Endothelial cell of umbilical vein (primary cell): ENCODE data around the gene HDAC4. TPM values are rescaled to one million over a fixed set of nuclear protein-coding genes. Genes with fewer than 3 reads are reported as not detected.

Experiments
- BruUV-seq: library from RNA; stranded (reverse); fragments of 400-500 nt; replicated peaks from 2 replicates; lab custom pipeline; 2021; lab: Mats Ljungman, UMichigan
- CTCF ChIA-PET: fragments of 300-600, 350-600 bp; sonication (Branson Sonifier 250); formaldehyde crosslinking; loops from one replicate; lab custom pipeline; 2021; ENCODE audit warnings: antibody characterized with exemption, inconsistent platforms; lab: Charles Lee
- POLR2A ChIA-PET: fragments of 300-600, 350-600 bp; sonication (Branson Sonifier 250); formaldehyde crosslinking; loops from one replicate; lab custom pipeline; 2021; ENCODE audit warnings: antibody characterized with exemption, inconsistent platforms; lab: Charles Lee
- DNase-seq: peaks from one replicate; pipeline ENCODE4 v3.0.0-alpha.2; 2011; ENCODE audit warnings: low read depth, low spot score
- FAIRE-seq: peaks from 2 replicates; lab custom pipeline; 2011; peaks lifted over from hg19 to GRCh38; lab: Jason Lieb, UNC
- H2AFZ ChIP-seq: 2 replicates; pipeline ENCODE4 v1.6.0; 2012; ENCODE audit warnings: low read depth, low read length, control low read depth, inconsistent platforms
- H3K27ac ChIP-seq: 2 replicates; pipeline ENCODE4 v1.5.1; 2011; ENCODE audit warnings: low read depth, mild to moderate bottlenecking, control low read depth, low read length, moderate library complexity; ENCODE audit not compliant: insufficient read depth
- H3K27me3 ChIP-seq, 2 experiments: 2 replicates each; pipeline versions ENCODE4 v1.6.0 to v1.6.1; 2011; ENCODE audit warnings: low read length in 2 of 2, mixed read lengths in 1 of 2; ENCODE audit not compliant: control insufficient read depth in 2 of 2, insufficient read depth in 2 of 2
- H3K36me3 ChIP-seq, 2 experiments: 2 replicates in 1 of 2; 3 replicates in 1 of 2; pipeline ENCODE4 v1.5.1; 2011; ENCODE audit warnings: low read length in 2 of 2, mild to moderate bottlenecking in 1 of 2, moderate library complexity in 1 of 2; ENCODE audit not compliant: control insufficient read depth in 2 of 2, insufficient read depth in 2 of 2; ENCODE audit errors: extremely low read depth in 1 of 2
- H3K4me1 ChIP-seq: 3 replicates; pipeline ENCODE4 v1.5.1; 2011; ENCODE audit warnings: mild to moderate bottlenecking, low read length; ENCODE audit not compliant: control insufficient read depth, insufficient read depth; ENCODE audit errors: extremely low read depth
- H3K4me2 ChIP-seq: 2 replicates; pipeline ENCODE4 v1.6.1; 2011; ENCODE audit warnings: low read length, control low read depth, mixed read lengths; ENCODE audit not compliant: insufficient read depth
- H3K4me3 ChIP-seq, 3 experiments: fragments of 200-600 bp in 1 of 3; sonication (generic), shearing (Covaris generic) in 1 of 3; replicated peaks in 1 of 3; 2 replicates each; pipeline ENCODE4 v1.5.1; 2011 to 2016; ENCODE audit warnings: control low read depth in 3 of 3, low read length in 3 of 3, mild to moderate bottlenecking in 2 of 3, inconsistent platforms in 1 of 3, low read depth in 1 of 3, moderate library complexity in 1 of 3; ENCODE audit not compliant: insufficient read depth in 1 of 3
- H3K79me2 ChIP-seq: 2 replicates; pipeline ENCODE4 v1.6.0; 2012; ENCODE audit warnings: low read length, inconsistent platforms; ENCODE audit not compliant: control insufficient read depth, insufficient read depth
- H3K9ac ChIP-seq: replicated peaks from 2 replicates; pipeline ENCODE3; 2011; ENCODE audit warnings: low read length, control low read depth; ENCODE audit not compliant: insufficient read depth; ENCODE audit errors: extremely low read depth
- H3K9me1 ChIP-seq: replicated peaks from 3 replicates; pipeline ENCODE4 v1.6.0; 2011; ENCODE audit warnings: mild to moderate bottlenecking, low read length; ENCODE audit not compliant: control insufficient read depth, insufficient read depth; ENCODE audit errors: extremely low read depth
- H3K9me3 ChIP-seq: replicated peaks from 2 replicates; pipeline ENCODE4 v1.5.1; 2012; ENCODE audit warnings: low read length, inconsistent platforms; ENCODE audit not compliant: control insufficient read depth, insufficient read depth
- H4K20me1 ChIP-seq: replicated peaks from 2 replicates; pipeline ENCODE3; 2011; ENCODE audit warnings: mild to moderate bottlenecking, low read length; ENCODE audit not compliant: control insufficient read depth, insufficient read depth; ENCODE audit errors: extremely low read depth
- EZH2 ChIP-seq: IDR thresholded peaks from 2 replicates; pipeline ENCODE4 v1.6.1; 2012; ENCODE audit warnings: borderline replicate concordance, low read depth, mild to moderate bottlenecking, moderate library complexity, low read length, inconsistent platforms; ENCODE audit not compliant: severe bottlenecking
- FOS ChIP-seq: IDR thresholded peaks from 2 replicates; pipeline ENCODE4 v1.6.1; 2011; ENCODE audit warnings: mild to moderate bottlenecking, low read length, moderate library complexity, borderline replicate concordance; ENCODE audit not compliant: insufficient read depth
- GATA2 ChIP-seq: IDR thresholded peaks from 2 replicates; pipeline ENCODE4 v1.7.0; 2011; ENCODE audit warnings: low read depth, mild to moderate bottlenecking, moderate library complexity, mixed read lengths, low read length; ENCODE audit not compliant: insufficient read length, insufficient read depth
- JUN ChIP-seq: IDR thresholded peaks from 2 replicates; pipeline ENCODE4 v1.6.1; 2011; ENCODE audit warnings: borderline replicate concordance, low read depth; ENCODE audit not compliant: insufficient read length, insufficient read depth
- MYC ChIP-seq: IDR thresholded peaks from one replicate; pipeline ENCODE4 v1.6.1; 2011; ENCODE audit warnings: mild to moderate bottlenecking, low read depth, low read length
- POLR2A ChIP-seq: IDR thresholded peaks from 2 replicates; pipeline ENCODE4 v1.6.1; 2012; ENCODE audit warnings: low read depth, mild to moderate bottlenecking, control low read depth, low read length
- POLR2AphosphoS5 ChIP-seq: IDR thresholded peaks from 2 replicates; pipeline ENCODE4 v1.6.1; 2012; ENCODE audit warnings: low read depth, mild to moderate bottlenecking, control low read depth, low read length, moderate library complexity; ENCODE audit not compliant: insufficient read depth
- dilution Hi-C: fragments of 300-500 bp; cut with MboI; formaldehyde crosslinking; loops from one replicate; pipeline ENCODE4 v1.15.0; 2019; ENCODE audit warnings: low sequenced_read_pairs; ENCODE audit not compliant: extremely low pct_ligation_motif_present
- intact Hi-C: fragments of 100-400 bp; cut with micrococcal nuclease; formaldehyde crosslinking; loops from one replicate; pipeline ENCODE4 v1.10.0; 2022
- polyA plus RNA-seq, 4 experiments: library from polyadenylated mRNA; depleted of rRNA in 3 of 4; stranded (reverse) in 3 of 4; unstranded in 1 of 4; fragments of >200 nt; gene quantifications; 2 replicates each; pipeline versions ENCODE4 v1.2.1 to v1.2.3, GENCODE V29; 2011 to 2012; ENCODE audit warnings: missing spikeins in 1 of 4
- total RNA-seq: library from RNA; stranded (reverse); gene quantifications from 2 replicates; pipeline ENCODE4 v1.2.3, GENCODE V29; 2021
- TF ChIP-seq, protein P1 (sequence below): IDR thresholded peaks from 2 replicates; pipeline ENCODE4 v1.6.1; 2011; ENCODE audit not compliant: insufficient read depth, insufficient read length
- TF ChIP-seq, protein P2 (sequence below), 2 donors: IDR thresholded peaks; 1 replicate in 1 of 2; 2 replicates in 1 of 2; pipeline ENCODE4 v1.5.1; 2011; ENCODE audit warnings: low read length in 2 of 2, mild to moderate bottlenecking in 2 of 2, moderate library complexity in 2 of 2, control low read depth in 1 of 2, inconsistent platforms in 1 of 2, low read depth in 1 of 2; ENCODE audit not compliant: insufficient read depth in 1 of 2; ENCODE audit errors: extremely low read depth in 1 of 2

The HDAC4 gene
- total and polyA plus RNA-seq, 2 donors (not counting 3 experiments of a cell fraction or from before 2014, with no cell fraction given) = 13.4 to 33.0 TPM

DNA sequence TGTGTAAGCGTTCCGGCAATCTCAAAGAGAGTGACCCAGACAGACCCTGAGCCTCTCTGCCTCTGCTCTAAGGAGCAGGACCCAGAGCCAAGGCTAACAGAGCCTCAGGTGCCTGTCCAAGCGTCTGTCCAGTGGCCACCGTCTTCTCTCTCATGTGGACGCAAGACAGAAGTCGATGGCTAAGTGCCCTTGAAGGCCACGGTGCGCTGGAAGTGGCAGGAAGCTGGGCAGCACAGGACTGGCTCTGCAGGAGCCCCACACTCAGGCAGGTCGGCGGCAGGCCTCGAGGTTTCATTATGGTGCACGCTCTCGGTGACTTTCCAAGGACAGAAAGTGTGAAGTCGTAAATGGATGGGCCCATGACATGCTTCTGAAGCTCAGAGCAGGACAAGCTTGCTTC is 49.1 kb downstream of the HDAC4 start:
- intact Hi-C loops (loop anchor here (5.0 kb wide), 1 partner anchor 84 kb away; no protein-coding TSS in a partner anchor), dilution Hi-C loops (no loop called here)
- ChIA-PET POLR2A (no interaction called here), CTCF (no interaction called here)
- no peaks in the 10 kb centered on the region for H3K4me1 ChIP-seq
- H3K4me3 ChIP-seq = no peak overlapping the region
- TF ChIP-seq FOS (no peak), MYC (no peak), JUN (no peak), GATA2 (no peak), POLR2A (no peak), POLR2AphosphoS5 (no peak), EZH2 (no peak)
- TF ChIP-seq, protein P1, sequence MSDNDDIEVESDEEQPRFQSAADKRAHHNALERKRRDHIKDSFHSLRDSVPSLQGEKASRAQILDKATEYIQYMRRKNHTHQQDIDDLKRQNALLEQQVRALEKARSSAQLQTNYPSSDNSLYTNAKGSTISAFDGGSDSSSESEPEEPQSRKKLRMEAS = no peak
- TF ChIP-seq, protein P2, sequence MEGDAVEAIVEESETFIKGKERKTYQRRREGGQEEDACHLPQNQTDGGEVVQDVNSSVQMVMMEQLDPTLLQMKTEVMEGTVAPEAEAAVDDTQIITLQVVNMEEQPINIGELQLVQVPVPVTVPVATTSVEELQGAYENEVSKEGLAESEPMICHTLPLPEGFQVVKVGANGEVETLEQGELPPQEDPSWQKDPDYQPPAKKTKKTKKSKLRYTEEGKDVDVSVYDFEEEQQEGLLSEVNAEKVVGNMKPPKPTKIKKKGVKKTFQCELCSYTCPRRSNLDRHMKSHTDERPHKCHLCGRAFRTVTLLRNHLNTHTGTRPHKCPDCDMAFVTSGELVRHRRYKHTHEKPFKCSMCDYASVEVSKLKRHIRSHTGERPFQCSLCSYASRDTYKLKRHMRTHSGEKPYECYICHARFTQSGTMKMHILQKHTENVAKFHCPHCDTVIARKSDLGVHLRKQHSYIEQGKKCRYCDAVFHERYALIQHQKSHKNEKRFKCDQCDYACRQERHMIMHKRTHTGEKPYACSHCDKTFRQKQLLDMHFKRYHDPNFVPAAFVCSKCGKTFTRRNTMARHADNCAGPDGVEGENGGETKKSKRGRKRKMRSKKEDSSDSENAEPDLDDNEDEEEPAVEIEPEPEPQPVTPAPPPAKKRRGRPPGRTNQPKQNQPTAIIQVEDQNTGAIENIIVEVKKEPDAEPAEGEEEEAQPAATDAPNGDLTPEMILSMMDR (IDR thresholded peaks at IDR 0.05; ENCODE audit: extremely low read depth in 1 of 2, insufficient read depth in 1 of 2, low read depth in 1 of 2, low read length in 2 of 2) = no peak
- peaks cover 0 to 3% of the 10 kb centered on the region in 2 experiments for H3K36me3 ChIP-seq
- H3K4me2 ChIP-seq = no peak overlapping the region
- no peaks in the 10 kb centered on the region for H3K27me3 ChIP-seq
- H3K79me2 ChIP-seq = peaks cover 3% of the 10 kb centered on the region
- BruUV-seq = no TSS peak
- no peaks in the 10 kb centered on the region for H3K9me3 ChIP-seq
- no peak overlapping the region for H3K9ac ChIP-seq
- FAIRE-seq (no peak), DNase-seq (no peak)
- H4K20me1 ChIP-seq = no peaks in the 10 kb centered on the region
- H3K9me1 ChIP-seq = no peaks in the 10 kb centered on the region
- no peak overlapping the region for H2AFZ ChIP-seq
- no peak overlapping the region for H3K27ac ChIP-seq
